GM12801 (cell line): ENCODE measurements around the gene TMIE.

Source experiments
- TF ChIP-seq, protein P1 (sequence below): IDR thresholded peaks from one replicate; pipeline ENCODE4 v1.5.1; 2011; ENCODE audit warnings: control low read depth; ENCODE audit not compliant: insufficient read length; ENCODE audit errors: extremely low read depth

Gene TMIE

GRCh38 chr3:46702246-46703012, 1.2 kb downstream of the TMIE start:
- TF ChIP-seq, protein P1, sequence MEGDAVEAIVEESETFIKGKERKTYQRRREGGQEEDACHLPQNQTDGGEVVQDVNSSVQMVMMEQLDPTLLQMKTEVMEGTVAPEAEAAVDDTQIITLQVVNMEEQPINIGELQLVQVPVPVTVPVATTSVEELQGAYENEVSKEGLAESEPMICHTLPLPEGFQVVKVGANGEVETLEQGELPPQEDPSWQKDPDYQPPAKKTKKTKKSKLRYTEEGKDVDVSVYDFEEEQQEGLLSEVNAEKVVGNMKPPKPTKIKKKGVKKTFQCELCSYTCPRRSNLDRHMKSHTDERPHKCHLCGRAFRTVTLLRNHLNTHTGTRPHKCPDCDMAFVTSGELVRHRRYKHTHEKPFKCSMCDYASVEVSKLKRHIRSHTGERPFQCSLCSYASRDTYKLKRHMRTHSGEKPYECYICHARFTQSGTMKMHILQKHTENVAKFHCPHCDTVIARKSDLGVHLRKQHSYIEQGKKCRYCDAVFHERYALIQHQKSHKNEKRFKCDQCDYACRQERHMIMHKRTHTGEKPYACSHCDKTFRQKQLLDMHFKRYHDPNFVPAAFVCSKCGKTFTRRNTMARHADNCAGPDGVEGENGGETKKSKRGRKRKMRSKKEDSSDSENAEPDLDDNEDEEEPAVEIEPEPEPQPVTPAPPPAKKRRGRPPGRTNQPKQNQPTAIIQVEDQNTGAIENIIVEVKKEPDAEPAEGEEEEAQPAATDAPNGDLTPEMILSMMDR = no peak

DNA sequence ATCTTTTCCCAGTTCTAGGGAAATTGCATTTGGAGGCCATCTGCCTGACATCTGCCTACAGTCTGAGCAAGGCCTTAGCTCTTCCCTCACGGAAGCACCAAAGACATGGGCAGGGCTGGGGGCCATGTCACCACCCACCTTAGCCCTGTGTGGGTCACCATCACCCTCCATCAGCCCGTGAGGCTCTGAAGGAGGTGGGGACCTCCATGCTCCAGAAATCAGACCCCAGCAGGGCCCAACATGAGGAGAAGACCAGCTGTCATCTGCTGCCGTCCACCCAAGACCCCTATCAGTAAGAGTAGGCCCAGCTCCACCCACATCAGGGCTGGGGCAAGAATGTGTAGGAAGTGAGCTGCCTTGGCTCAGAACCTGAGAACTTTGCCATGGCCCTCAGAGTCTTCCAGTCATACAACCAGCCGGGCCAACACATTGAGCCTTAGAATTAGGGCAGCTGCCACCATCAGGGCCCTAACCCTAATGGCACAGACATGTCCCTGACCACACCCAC, 1.9 kb downstream of the TMIE start:
- TF ChIP-seq, protein P1 = no peak

DNA sequence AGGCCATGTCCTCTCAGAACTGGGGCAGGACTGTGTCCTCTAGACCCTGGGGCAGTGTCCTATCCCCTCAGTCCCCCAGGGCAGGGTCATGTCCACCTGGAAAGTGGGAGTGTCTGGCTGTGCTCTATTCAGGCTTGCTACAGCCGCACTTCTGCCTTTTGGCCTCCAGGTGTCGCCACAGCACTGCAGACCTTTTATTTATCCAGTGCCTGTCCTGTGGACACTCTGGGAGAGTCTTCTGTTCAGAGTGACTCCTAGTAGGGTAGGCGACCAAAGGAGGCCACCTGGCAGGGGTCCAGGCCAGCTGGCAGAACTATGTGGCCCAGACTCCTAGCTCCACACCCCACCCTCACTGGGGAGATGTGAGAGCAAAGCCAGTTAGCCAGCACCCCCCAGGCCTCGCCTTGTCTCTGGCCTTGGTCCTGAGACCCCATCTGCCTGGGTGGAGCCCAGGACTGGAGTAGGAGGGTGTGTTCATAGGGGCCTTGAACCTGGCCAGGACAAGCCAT, 3.9 kb downstream of the TMIE start:
- TF ChIP-seq, protein P1 = peak; percentile 68

DNA sequence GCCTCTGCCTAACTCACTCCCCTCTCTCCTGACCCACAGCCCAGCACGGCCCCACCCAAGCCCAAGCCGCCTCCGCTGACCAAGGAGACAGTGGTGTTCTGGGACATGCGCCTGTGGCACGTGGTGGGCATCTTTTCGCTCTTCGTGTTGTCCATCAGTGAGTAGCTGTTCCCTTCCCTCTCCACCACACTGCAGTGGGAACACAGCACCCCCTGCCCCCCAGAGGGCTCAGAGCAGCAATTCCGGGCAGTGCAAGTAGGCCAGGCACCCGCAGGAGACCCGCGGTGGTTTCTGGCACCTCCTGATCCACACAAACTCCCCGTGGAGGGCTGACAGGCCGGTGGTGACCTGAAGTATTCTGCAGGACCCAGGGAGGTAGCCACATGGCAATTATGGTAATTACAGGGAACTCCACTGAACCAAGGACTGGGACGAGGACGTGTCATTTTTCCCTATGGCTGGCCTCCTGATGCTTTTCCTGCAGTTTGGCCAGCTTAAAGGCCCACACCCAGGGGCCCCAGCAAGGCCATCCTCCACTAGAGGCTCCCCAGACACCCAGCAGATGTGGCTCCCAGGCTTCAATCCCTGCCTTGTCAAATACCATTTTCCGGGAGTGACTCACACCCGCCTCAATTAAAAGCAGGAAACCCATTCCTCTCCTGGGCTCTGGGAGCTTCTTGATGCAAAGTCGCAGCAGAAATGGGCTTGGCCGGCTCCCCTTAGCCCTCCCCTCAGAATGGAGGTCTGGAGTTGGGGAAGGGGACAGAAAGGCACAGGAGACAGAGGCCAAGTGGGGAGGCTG, 4.8 kb downstream of the TMIE start:
- TF ChIP-seq, protein P1 = no peak

DNA sequence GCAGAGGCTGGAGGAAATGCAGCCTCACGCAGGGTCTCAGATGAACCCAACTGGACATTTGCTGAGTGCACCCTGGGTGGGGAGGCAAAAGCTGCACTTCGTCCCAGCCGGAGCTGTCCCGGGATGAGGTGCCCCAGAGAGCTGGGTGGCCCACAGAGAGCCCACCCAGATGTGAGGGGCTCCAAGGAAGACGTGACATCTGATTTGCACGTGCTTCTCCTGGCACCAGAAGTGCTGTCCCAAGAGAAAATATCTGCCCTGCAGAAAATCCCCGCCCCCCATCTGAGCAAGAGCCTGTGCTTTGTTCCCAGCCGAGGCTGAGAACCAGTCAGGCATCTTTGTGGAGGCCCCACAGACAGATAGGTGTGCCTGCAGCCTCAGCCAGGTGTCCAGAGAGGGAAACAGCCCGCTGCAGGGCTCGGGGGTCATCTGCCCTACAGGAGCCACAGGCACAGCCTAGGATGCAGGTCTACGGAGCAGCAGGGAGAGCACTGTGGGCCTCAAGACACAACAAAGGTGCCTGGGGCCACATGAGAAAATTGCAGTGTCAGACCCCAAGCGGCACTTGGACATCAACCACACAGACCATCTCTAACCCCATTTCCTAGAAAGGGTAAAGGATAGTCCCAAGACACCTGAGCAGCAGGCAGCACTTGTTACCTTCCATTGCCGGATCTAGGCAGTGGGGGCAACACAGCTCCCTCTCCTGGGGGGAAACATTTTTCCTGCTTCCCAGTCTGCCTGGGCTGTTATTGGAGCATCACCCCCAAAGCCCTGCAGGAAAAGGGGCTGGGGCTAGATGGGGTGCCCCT, 5.8 kb downstream of the TMIE start:
- TF ChIP-seq, protein P1 = no peak

DNA sequence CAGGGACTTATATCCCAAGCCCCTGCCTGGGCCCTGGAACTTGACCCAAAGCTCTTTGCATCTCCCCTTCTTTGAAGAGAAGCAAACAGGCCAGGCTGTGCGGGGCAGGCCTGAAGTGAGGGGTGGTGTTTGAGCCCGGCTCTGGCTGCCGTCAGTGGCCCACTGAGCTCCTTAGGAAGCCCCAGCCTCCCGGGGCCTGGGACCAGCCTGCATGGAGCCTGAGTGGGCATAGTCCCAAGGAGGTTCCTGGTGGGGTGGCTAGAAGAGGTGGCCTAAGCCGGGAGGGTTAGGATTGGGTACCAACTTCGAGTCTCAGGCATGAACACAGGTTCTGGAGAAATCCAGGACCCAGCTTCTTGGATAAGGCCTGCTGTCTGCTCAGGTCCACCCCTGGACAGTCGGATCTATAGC, 6.4 kb downstream of the TMIE start:
- TF ChIP-seq, protein P1 = no peak
